GM18909 (cell line): Measurements from ENCODE around the gene TMEM121B.

Source experiments
- ATAC-seq: cut with Tn5 transposase; IDR thresholded peaks from one replicate; pipeline ENCODE4 v1.9.1; 2021; ENCODE audit warnings: mild to moderate bottlenecking; ENCODE audit not compliant: unreplicated experiment, poor library complexity

The TMEM121B gene

GRCh38 chr22:17140022-17140421 lies 18.9 kb upstream of the TMEM121B start:
- ATAC-seq: no peak

GRCh38 chr22:17138513-17138912 lies 17.4 kb upstream of the TMEM121B start:
- ATAC-seq: no peak

- ATAC-seq: no peak
These were observed 16.8 kb upstream of the TMEM121B start for GRCh38 chr22:17137861-17138425.

- ATAC-seq: no peak
These were observed 16.0 kb upstream of the TMEM121B start for GRCh38 chr22:17137170-17137569.

- ATAC-seq: no peak
These were observed 14.1 kb upstream of the TMEM121B start for GRCh38 chr22:17135153-17135760.

- ATAC-seq: no peak
These were observed 12.0 kb upstream of the TMEM121B start for GRCh38 chr22:17133137-17133536.

- ATAC-seq: no peak
These were observed 11.0 kb upstream of the TMEM121B start for GRCh38 chr22:17132112-17132511.

- no peak for ATAC-seq
These were observed 10.5 kb upstream of the TMEM121B start for GRCh38 chr22:17131686-17132085.

- no peak for ATAC-seq
These were observed 9.0 kb upstream of the TMEM121B start for GRCh38 chr22:17130199-17130598.

GRCh38 chr22:17120711-17121232 lies 388 bp downstream of the TMEM121B start:
- ATAC-seq: no peak

- ATAC-seq: no peak
These were observed 879 bp downstream of the TMEM121B start for GRCh38 chr22:17120281-17120680.

GRCh38 chr22:17119481-17120202 lies 1.5 kb downstream of the TMEM121B start:
- no peak for ATAC-seq

GRCh38 chr22:17118342-17118741 lies 2.8 kb downstream of the TMEM121B start:
- ATAC-seq: no peak

GRCh38 chr22:17117890-17118289 lies 3.3 kb downstream of the TMEM121B start:
- no peak for ATAC-seq

GRCh38 chr22:17117400-17117799 lies 3.8 kb downstream of the TMEM121B start:
- ATAC-seq: no peak

GRCh38 chr22:17116572-17117330 lies 4.4 kb downstream of the TMEM121B start:
- no peak for ATAC-seq

GRCh38 chr22:17115945-17116565 lies 5.1 kb downstream of the TMEM121B start:
- no peak for ATAC-seq

GRCh38 chr22:17115236-17115635 lies 5.9 kb downstream of the TMEM121B start:
- ATAC-seq: no peak

- no peak for ATAC-seq
These were observed 6.3 kb downstream of the TMEM121B start for GRCh38 chr22:17114898-17115235.

GRCh38 chr22:17114173-17114897 lies 6.8 kb downstream of the TMEM121B start:
- no peak for ATAC-seq
